GM21723 (cell line): ENCODE data around the gene ASPDH.

Experiments used
- ATAC-seq: cut with Tn5 transposase; IDR thresholded peaks from one replicate; pipeline ENCODE4 v1.9.1; 2021; ENCODE audit warnings: mild to moderate bottlenecking, moderate library complexity; ENCODE audit not compliant: unreplicated experiment

Gene ASPDH

DNA sequence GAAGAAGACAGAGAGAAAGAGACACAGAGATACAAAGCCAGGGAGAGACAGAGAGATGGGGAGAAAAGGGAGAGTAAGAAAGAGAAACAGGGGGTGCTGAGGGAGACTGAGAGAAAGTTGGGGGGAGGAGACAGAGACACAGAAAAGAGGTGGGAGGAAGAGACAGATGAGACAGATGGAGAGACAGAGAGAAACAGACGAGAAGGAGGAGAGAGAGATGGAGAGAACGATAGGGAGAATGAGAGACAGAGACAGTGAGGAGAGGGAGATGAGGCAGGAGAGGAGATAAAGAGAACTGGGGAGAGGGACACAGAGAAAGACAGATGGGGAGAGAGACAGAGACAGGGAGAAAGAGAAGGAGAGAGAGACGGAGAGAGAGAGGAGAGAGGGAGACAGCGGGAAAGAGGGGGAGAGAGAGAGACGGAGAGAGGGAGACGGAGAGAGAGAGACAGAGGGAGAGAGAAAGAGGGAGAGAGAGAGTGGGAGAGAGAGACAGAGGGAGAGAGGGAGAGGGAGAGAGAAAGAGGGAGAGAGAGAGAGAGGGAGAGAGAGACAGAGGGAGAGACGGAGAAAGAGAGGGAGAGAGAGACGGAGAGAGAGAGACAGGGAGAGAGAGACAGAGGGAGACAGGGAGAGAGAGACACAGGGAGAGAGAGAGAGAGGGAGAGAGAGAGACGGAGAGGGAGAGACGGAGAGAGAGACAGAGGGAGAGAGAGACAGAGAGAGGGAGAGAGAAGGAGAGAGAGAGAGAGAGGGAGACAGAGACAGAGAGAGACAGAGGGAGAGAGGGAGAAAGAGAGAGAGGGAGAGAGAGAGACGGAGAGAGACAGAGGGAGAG lies 15.3 kb downstream of the ASPDH start:
- no peak for ATAC-seq

- no peak for ATAC-seq
Measured at GRCh38 chr19:50497022-50497405, 16.7 kb downstream of the ASPDH start.

DNA sequence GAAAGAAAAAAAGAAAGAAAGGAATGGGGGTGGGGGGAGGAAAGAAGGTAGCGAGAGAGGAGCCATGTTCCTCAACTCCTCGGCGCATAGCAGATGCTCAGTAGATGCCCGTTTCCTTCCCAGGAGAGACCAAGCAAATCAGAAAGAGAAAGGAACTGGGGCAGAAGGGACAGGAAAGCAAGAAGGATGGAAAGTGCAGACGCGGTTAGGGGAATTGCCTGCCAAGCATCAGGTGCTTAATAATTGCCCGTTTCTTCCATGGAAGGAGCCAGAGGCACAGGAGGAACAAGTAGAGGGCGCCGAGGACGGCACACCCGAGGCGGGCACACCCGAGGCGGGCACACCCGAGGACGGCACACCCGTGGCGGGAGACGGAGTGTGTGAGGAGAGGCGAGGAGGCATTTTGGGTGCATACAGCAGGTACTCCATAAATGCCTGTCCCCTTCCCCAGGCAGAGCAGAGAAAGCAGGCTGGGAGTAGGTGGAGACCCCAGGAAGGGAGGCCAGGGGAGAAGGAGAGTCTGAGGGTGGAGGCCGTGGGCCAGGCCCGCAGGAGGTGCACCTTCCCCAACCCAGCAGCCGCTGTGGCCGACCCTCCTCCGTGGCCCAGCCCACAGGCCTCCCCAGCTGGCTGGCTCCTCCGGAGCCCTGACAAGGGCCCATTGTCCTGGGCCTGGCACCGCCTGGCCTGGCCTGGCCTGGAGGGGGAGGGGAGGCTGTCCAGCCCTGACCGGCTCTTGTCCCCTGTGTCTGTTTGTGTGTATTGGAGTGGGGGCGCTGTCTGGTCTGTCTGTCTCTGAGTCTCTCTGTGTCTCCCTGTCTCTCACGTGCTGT lies 17.3 kb downstream of the ASPDH start:
- no peak for ATAC-seq

DNA sequence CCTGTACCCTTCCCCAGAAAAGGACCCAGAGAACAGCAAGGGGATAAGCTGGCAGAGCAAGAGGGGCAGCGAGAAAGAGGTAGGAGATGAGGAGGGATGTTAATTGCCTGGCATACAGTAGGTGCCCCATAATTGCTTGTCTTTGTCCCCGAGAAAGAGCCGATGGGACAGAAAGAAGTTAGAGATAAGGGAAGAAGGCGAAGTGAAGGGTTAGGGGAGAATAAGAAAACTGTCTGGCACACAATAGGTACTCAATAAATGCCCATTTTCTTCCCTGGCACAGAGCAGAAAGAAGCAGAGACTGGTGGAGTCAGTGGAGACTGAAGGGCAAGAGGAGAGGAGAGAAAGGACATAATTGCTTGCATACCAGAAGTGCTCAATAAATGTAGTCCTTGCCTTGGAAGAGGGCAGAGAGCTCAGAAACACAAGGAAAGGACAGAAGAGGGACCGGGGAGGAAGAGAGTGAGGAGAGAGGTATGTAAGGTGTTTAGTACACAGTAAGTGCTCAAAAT lies 18.6 kb downstream of the ASPDH start:
- ATAC-seq = no peak

DNA sequence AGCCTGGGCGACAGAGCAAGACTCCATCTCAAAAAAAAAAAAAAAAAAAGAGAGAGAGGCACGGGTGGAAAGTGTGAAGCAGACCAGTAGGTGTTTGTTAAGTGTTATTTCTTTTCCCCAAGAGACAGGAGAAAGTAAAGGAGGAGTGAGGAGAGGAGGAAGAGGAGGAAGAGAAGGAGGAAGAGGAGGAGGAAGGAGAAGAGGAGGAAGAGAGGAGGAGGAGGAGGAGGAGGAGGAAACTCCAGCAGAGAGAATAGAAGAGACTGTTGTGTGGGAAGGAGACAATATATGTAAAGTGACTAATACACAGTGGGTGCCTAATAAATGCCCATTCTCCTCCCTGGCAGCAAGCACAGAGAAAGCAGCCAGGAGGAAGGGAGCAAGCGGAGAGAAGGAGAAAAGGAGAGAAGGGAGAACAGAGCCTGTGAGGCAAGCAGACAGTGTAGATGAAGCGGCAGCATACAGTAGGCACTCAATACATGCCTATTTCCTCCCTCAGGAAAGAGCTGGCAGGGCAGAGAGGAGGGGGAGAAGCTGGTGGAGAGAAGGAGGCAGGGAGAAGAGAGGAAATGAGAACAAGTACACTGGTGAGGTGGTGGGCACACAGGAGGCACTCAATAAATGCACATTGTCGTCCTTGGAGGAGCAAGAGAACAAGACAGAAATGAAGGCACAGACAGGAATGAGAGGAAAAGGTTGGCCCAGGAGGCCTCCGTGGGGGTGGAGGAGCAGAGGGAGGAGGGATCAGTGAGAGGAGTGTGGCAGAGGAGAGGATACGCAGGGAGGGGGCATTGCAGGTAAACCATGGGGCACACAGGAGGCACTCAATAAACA lies 19.3 kb downstream of the ASPDH start:
- ATAC-seq = no peak

- no peak for ATAC-seq
Measured at GRCh38 chr19:50493171-50493570, 20.5 kb downstream of the ASPDH start.

DNA sequence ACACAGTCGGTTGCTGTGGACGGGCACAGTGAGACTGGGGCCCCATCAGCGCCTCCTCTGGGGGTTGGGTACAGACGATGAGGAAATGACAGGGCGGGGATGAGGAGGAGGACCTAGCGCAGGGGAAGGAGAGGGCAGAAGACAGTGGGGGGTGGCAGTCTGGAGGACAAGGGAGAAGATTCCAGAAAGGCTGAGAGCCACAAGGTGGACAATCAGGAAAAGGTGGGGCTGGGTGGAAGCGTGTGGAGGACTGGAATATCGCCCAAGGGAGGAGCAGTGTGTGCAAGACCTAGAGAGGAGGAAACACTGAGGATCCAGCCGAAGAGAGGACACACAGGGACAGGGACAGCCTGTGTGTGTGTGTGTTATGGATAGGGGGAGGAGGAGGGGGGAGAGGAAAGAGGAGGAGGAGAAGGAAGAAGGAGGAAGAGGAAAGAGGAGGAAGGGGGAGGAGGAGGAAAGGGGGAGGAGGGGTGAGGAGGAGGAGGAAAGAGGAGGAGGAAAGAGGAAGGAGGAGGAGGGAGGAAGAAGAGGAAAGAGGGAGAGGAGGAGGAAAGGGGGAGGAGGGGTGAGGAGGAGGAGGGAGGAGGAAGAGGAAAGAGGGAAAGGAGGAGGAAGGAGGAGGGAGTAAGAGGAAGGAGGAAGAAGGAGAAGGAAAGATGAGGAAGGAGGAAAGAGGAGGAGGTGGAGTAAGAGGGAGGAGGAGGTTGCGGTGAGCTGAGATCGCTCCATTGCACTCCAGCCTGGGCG lies 21.2 kb downstream of the ASPDH start:
- ATAC-seq = no peak

DNA sequence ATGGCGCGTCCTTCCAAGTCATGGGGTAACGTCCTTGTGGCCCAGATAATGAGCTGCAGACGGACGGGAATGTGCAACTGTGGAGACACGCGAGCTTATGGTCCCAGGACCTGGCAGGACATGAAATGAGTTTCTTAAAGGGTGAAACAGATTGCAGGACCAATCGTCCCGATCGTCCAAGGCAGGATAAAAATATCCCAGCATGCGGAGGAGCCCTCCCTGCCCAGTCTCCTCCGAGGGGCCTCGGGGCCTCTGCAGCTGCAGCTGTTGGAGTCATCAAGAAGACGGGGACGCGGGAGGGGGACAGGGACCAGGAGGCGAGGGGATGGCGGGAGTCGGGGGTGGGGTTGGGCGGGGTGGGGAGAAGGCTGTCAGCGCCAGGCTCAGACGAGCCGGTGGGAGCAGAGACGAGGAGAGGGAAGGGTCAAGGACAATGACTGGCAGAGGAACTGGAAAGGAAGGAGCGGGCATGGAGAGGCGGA lies 22.7 kb downstream of the ASPDH start:
- ATAC-seq = no peak

DNA sequence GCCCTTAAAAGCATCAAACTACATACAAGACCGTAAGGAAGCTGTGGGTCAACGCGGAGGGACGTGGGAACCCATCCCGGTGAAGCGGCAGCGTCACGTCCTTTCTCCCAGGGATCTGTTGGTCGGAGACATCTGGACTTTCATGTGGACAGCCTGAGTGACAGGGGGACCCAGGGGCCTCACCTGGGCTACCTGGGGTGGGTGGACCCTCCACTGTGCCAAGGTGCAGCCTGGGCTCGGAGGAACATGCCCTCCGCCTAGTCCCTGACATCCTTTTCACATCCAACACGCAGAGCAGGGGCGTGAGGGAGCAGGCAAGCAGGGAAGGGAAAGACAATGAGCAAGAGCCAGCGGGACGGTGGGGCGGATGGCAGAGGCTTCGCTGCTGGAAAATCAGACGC lies 23.3 kb downstream of the ASPDH start:
- ATAC-seq = no peak

GRCh38 chr19:50489461-50490011 lies 24.2 kb downstream of the ASPDH start:
- no peak for ATAC-seq

DNA sequence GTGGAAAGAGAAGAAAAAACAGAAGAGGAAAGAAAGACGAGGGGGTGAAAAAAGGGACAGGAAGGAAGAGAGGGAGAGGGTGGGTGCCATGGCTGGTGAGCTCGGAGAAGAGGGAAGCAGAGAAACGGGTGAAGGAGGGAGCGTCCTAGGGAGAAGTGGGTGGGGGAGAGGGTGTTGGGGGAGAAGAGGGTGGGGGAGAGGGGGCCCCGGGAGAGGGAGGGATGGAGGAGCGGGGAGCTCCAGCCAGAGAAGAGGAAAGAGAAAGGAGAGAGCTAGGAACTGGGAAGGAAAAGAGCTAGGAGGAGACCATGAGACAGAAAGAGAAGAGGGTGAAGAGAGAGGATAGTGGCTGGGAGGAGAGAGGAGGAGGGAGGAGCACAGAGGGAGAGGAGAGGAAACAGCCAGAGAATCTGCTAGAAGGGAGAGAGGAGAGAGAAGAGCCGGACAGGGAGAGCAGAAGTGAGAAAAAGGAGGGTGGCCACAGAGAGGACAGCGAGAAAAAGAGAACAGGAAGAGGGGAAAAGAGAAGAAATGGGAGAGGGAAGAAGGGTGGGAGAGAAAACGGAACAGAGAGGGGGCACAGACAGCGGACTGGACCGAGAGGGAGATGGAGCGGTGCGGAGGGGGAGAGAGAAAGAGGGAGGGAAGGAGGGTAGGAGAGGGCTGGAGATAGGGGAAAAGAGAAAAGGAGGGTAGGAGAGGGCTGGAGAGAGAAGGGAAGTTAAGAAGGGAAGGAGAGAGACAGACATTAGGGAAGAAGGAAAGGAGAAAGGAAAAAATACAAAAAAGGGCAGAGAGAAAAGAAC lies 25.1 kb downstream of the ASPDH start:
- ATAC-seq = no peak

GRCh38 chr19:50486823-50487515 lies 26.7 kb downstream of the ASPDH start:
- no peak for ATAC-seq

DNA sequence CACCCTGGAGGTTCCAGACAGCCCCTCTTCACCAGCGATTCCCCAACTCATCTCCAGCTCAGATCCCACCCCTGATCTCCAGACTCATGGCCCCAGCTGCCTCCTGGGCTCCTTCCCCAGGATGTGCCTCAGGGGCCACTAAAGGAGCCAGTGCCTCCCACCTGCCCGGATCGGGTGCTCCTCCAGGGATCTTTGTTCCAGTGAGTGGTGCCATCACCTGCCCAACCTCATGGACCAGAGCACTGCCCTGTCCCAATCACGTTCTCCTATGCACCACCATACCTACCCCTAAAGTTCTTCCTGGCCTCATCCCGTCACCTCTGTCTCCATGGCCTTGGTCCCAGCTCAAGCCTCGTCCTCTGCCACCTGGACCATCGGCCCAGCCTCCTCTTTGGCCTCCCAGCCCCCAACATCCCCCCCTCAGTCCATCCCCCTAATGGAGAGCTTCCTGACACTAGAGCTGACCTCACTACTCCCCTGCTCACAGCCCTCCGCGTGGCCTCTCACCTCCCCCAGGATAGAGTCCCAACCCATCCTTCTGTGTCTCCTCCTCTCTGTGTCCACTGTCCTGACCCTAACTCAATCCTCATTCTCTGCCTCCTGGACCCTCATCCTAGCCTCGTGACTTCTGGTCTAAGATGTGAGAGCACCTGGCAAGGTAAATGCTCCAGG lies 28.3 kb downstream of the ASPDH start:
- ATAC-seq = no peak

GRCh38 chr19:50482916-50483315 lies 30.8 kb downstream of the ASPDH start:
- ATAC-seq = no peak

GRCh38 chr19:50482271-50482855 lies 31.4 kb downstream of the ASPDH start:
- no peak for ATAC-seq

- ATAC-seq = no peak
Measured at GRCh38 chr19:50481351-50482149, 32.2 kb downstream of the ASPDH start.
